RPMI7951 (cell line): ENCODE results near the gene RHOH. TPM values are rescaled to one million over a fixed set of nuclear protein-coding genes. Genes with fewer than 3 reads are reported as not detected.

Experiments used
- DNase-seq: peaks from one replicate; pipeline ENCODE4 v3.0.0-alpha.2; 2012; ENCODE audit warnings: low read depth
- total RNA-seq: library from RNA; depleted of rRNA; stranded (reverse); fragments of >200 nt; shearing (Covaris generic); gene quantifications from 2 replicates; pipeline ENCODE4 v1.2.3, GENCODE V29; 2014

RHOH gene
- total RNA-seq, 1 experiment from 2014 or later = not detected

GRCh38 chr4:40187386-40187906 is 9.4 kb upstream of the RHOH start:
- DNase-seq = no peak

DNA sequence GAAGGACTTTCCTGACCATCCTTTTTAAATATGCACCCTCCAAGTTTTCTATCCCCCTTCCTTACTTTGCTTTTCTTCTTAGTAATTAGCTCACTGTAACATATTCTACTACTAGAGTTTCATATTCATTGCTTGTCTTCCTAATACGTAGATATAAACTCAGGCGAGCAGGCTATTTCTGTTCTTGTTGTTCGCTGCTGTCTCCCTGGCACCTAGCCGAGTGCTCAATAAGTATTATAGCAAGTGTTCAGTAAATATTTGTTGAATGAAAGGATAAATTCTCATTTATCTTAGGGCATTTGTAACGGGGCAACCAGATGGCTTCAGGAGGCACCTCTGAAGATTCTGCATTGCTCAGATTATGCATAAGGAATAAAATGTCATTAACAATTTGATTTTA is 6.8 kb upstream of the RHOH start:
- DNase-seq = no peak

GRCh38 chr4:40190465-40190864 is 6.4 kb upstream of the RHOH start:
- no peak for DNase-seq

- DNase-seq = no peak
Observed at GRCh38 chr4:40190880-40191815, 5.7 kb upstream of the RHOH start.

- DNase-seq = no peak
Observed at GRCh38 chr4:40192114-40193015, 4.5 kb upstream of the RHOH start.

DNA sequence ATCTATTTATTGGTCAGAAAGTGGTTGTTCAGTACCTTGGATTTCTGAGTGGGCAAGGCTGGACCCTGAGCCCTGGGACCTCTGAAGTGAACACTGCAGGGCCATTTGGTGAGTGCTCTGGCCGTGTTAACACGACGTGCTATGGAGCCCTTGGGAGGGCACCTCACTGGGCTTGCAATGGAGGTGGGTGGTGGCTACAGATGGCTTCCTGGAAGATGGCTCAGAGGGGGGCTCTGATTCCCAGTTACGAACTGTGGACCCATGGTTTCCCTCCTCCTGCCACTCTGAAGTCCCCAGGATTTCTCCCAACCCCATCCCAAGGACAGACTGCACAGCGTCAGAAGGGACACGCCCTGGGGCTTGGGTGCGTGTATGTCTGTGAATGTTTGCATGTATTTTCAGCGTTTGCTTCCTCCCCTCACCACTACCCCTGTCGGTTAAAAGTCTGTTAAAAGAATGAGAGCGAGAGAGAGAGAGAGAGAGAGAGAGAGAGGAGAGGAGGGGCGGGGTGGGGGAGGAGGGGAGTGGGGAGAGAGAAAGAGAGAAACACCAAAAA is 3.7 kb upstream of the RHOH start:
- DNase-seq = no peak

GRCh38 chr4:40193578-40193977 is 3.3 kb upstream of the RHOH start:
- DNase-seq = no peak

- DNase-seq = peak; percentile 46
Observed at GRCh38 chr4:40194602-40195161, 2.1 kb upstream of the RHOH start.

- DNase-seq = no peak
Observed at GRCh38 chr4:40195182-40196177, 1.4 kb upstream of the RHOH start.

DNA sequence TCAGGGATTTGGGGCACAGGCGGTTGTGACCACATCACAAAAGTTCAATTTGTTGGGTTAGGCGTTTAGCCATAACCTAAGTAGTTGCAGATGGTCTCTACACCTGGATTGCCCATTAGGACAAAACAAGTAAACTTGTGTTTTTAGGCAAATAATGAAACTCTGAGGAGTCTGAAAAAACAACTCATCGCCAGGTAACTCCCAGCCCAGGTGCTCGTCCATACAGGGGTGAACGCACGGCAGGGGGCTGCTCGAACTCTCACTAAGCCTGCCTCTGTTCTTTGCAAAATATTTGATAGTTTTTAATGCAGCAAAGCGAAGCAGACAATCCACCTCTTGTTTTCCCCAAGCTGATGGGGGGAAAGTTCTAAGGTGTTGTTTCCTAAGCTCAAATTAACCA is 559 bp upstream of the RHOH start:
- DNase-seq = no peak

DNA sequence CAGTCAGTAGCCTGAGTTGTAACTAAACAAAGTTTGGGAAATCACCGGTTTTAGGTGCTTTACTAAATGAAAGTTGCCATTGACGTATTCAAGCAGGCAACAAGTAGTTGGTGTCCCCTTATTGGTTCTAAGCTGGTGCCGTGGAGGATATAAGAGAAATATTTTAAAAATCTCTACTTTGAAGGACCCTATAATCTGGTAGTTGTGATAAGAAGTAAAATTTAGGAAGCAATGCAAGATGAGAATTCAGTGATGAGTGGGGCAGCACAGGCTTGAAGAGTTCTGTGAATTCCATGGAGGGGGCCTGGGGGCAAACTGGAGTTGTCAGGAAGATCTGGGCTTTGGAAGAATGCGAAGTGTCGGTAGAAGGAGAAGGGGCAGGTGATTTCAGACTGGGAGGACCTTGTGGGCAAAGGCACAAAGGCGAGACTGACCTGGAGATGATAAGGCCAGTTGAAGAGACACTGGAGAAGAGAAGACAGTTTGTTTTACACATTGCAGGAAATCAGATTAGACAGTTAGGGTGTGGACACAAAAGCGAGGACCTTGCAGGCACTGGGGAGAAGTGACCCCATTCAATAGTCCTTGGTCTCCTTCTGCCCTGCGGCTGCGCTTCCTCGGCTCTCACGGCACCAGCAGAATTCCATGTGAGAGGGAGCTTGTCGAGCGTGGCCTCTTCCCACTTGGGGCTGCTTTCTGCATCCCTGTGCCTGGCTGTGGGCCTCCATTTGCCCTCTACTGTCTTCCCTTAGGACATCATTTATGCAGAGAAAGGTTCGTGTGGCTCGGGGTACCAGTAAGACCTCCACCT is 1.3 kb downstream of the RHOH start:
- no peak for DNase-seq

GRCh38 chr4:40199179-40199670 is 2.4 kb downstream of the RHOH start:
- DNase-seq = no peak

DNA sequence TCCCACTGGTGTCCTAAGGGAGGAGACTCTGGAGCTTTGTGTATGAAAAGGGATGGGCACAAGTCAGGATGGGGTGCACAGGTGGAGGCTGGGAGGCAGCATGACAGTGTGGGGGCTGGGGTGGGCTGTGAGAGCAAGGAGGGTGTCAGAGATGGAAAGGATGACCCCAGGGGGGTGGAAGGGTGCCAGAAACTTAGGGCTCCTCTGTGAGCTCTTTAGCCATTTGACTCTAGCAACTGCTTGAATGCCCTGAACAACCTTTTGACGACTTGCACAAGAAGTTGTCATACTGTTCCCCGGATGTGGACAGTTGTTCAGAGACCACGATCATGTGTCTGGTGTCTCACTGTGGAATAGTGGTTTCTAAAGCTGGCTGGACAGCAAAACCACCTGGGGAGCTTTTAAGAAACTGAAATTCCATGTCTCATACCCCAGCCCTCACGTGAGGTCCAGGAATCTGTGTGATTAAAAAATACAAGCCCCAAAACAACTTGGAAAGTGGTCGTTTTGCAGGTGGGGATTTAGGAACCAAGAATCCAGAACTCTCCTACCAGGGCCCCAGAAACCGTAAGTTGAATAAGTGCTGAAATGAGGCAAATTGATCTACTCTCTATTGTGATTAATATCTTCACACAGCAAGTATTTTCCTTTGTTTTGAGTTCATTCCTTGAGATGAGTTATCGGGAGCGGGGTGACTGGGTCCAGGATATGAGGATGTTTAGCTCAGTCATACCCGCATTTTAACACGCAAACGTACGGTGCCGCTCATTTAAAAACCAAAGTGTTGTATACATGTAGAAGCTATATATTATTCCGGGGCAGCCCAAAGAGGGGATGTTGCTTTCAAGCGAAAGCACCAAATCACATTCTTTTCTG is 3.4 kb downstream of the RHOH start:
- peak; percentile 50 for DNase-seq

GRCh38 chr4:40200875-40201801 is 4.3 kb downstream of the RHOH start:
- no peak for DNase-seq

DNA sequence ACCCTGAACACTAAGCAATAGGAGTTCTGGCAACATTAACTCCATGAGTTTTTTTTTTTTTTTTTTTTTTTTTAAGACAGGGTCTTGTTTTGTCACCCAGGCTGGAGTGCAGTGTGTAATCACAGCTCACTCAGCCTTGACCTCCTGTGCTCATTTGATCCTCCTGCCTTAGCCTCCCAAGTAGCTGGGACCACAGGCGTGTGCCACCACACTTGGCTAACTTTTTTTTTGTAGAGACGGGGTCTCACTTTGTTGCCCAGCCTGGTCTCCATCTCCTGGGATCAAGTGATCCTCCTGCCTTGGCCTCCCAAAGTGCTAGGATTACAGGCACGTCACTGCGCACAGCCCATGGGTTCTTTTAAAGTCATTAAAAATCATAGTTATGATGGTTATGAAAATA is 5.1 kb downstream of the RHOH start:
- DNase-seq = no peak

DNA sequence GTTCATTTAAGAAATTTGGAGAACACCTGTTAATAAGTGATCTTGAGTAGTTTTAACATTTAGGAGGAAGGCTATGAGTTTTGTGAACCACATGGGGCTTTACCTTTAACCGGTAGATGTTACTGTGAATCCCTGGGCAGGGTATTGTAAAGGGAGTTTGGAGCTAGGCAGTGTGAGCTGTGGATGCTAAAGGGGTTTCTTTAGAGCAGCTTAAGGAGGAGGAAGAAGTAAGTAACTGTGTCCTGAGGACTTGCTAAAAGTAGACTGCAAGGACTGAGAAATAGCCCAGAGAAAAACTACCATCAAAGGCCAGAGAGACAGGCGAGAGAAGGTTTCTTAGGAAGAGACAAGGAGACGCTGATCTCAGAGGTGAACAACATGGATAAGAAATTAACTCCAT is 5.6 kb downstream of the RHOH start:
- no peak for DNase-seq

GRCh38 chr4:40204507-40205258 is 7.9 kb downstream of the RHOH start:
- no peak for DNase-seq
